Suppressor macrophage (primary cell): ENCODE data around the gene PTPRU.

Experiments
- DNase-seq, 4 experiments: peaks; one replicate each; pipeline ENCODE4 v3.0.0-alpha.2; 2020 to 2022

Gene PTPRU

GRCh38 chr1:29317916-29318530 is 81.7 kb downstream of the PTPRU start:
- DNase-seq: no peak

- DNase-seq: no peak
Observed at GRCh38 chr1:29318724-29319123, 82.4 kb downstream of the PTPRU start.

- no peak for DNase-seq
Observed at GRCh38 chr1:29319300-29320110, 83.2 kb downstream of the PTPRU start.

- no peak for DNase-seq
Observed at GRCh38 chr1:29320156-29320940, 84.0 kb downstream of the PTPRU start.

- no peak for DNase-seq
Observed at GRCh38 chr1:29321176-29321575, 84.9 kb downstream of the PTPRU start.

GRCh38 chr1:29322147-29322694 is 85.9 kb downstream of the PTPRU start:
- no peak for DNase-seq

GRCh38 chr1:29322861-29323585 is 86.7 kb downstream of the PTPRU start:
- DNase-seq: no peak

- DNase-seq: no peak
Observed at GRCh38 chr1:29323636-29324035, 87.3 kb downstream of the PTPRU start.

GRCh38 chr1:29324202-29324601 is 87.9 kb downstream of the PTPRU start:
- no peak for DNase-seq

- DNase-seq: no peak
Observed at GRCh38 chr1:29324771-29325351, 88.5 kb downstream of the PTPRU start.

- DNase-seq: no peak
Observed at GRCh38 chr1:29325675-29326074, 89.4 kb downstream of the PTPRU start.

- DNase-seq: no peak
Observed at GRCh38 chr1:29326123-29326522, 89.8 kb downstream of the PTPRU start.

- no peak for DNase-seq
Observed at GRCh38 chr1:29327223-29327935, 91.1 kb downstream of the PTPRU start.

GRCh38 chr1:29329022-29329775 is 92.9 kb downstream of the PTPRU start:
- no peak for DNase-seq

GRCh38 chr1:29330089-29330488 is 93.8 kb downstream of the PTPRU start:
- DNase-seq: no peak

GRCh38 chr1:29330856-29331255 is 94.5 kb downstream of the PTPRU start:
- no peak for DNase-seq

GRCh38 chr1:29331309-29331708 is 95.0 kb downstream of the PTPRU start:
- DNase-seq: no peak

- no peak for DNase-seq
Observed at GRCh38 chr1:29331729-29332128, 95.4 kb downstream of the PTPRU start.

GRCh38 chr1:29332204-29332603 is 95.9 kb downstream of the PTPRU start:
- DNase-seq: peak; percentile 47 to 74 (median 64)

GRCh38 chr1:29333008-29333407 is 96.7 kb downstream of the PTPRU start:
- no peak for DNase-seq

- DNase-seq: no peak
Observed at GRCh38 chr1:29335573-29335972, 99.3 kb downstream of the PTPRU start.
